Hepatocyte (in vitro differentiated cells): ENCODE results near the gene CXCL8. TPM values are rescaled to one million over a fixed set of nuclear protein-coding genes. Genes with fewer than 3 reads are reported as not detected.

Source experiments
- DNase-seq: peaks from one replicate; pipeline ENCODE4 v3.0.0-alpha.2; 2016; ENCODE audit warnings: low spot score
- H2AFZ ChIP-seq: fragments of 200-600 bp; sonication (generic); 2 replicates; pipeline ENCODE4 v1.6.0; 2016; ENCODE audit warnings: antibody characterized with exemption, mild to moderate bottlenecking
- H3K27ac ChIP-seq: fragments of 200-600 bp; sonication (generic); 2 replicates; pipeline ENCODE4 v1.5.1; 2016; ENCODE audit warnings: mild to moderate bottlenecking
- H3K27me3 ChIP-seq: fragments of 200-600 bp; sonication (generic); 2 replicates; pipeline ENCODE4 v1.6.1; 2016
- H3K36me3 ChIP-seq: fragments of 200-600 bp; sonication (generic); replicated peaks from 2 replicates; pipeline ENCODE4 v1.5.1; 2016; ENCODE audit warnings: low read depth; ENCODE audit not compliant: insufficient read depth
- H3K4me1 ChIP-seq: fragments of 200-600 bp; sonication (generic); 2 replicates; pipeline ENCODE4 v1.5.1; 2016; ENCODE audit warnings: mild to moderate bottlenecking, moderate library complexity; ENCODE audit not compliant: insufficient read depth
- H3K4me2 ChIP-seq: fragments of 200-600 bp; sonication (generic); 2 replicates; pipeline ENCODE4 v1.6.0; 2016
- H3K4me3 ChIP-seq: fragments of 200-600 bp; sonication (generic); 2 replicates; pipeline ENCODE4 v1.5.1; 2016; ENCODE audit warnings: mild to moderate bottlenecking
- H3K79me2 ChIP-seq: fragments of 200-600 bp; sonication (generic); 2 replicates; pipeline ENCODE4 v1.6.0; 2017; ENCODE audit warnings: mild to moderate bottlenecking
- H3K9me2 ChIP-seq: fragments of 200-600 bp; sonication (generic); replicated peaks from 2 replicates; pipeline ENCODE4 v1.6.0; 2017; ENCODE audit warnings: mild to moderate bottlenecking; ENCODE audit not compliant: insufficient read depth
- H3K9me3 ChIP-seq: fragments of 200-600 bp; sonication (generic); 2 replicates; pipeline ENCODE4 v1.5.1; 2016; ENCODE audit warnings: low read depth, mild to moderate bottlenecking
- H4K20me1 ChIP-seq: fragments of 200-600 bp; sonication (generic); 2 replicates; pipeline ENCODE4 v1.6.0; 2016; ENCODE audit warnings: mild to moderate bottlenecking; ENCODE audit not compliant: insufficient read depth, poor library complexity, severe bottlenecking
- EZH2 ChIP-seq: fragments of 200-600 bp; sonication (generic); IDR thresholded peaks from 2 replicates; pipeline ENCODE4 v1.6.1; 2016; ENCODE audit warnings: antibody characterized with exemption, mild to moderate bottlenecking, borderline replicate concordance
- EZH2phosphoT487 ChIP-seq: fragments of 200-600 bp; sonication (generic); IDR thresholded peaks from one replicate; pipeline ENCODE4 v1.6.1; 2018; ENCODE audit warnings: antibody characterized with exemption, mild to moderate bottlenecking, low read depth, moderate library complexity; ENCODE audit not compliant: unreplicated experiment, severe bottlenecking
- WGBS: methylation state at CpG from one replicate; pipeline ENCODE4 v1.1.6; 2016; ENCODE audit warnings: low lambda C conversion rate; ENCODE audit errors: missing lambda C conversion rate; 5-methylcytosine and 5-hydroxymethylcytosine counted together
- polyA plus RNA-seq: library from polyadenylated mRNA; unstranded; fragments of >200 nt; fragmentation: Nextera tagmentation; extraction: Ambion mirVana; gene quantifications from 2 replicates; pipeline ENCODE4 v1.2.1, GENCODE V29; 2016
- total RNA-seq: library from RNA; depleted of rRNA; stranded (reverse); fragments of >200 nt; gene quantifications from 2 replicates; pipeline ENCODE4 v1.2.3, GENCODE V29; 2014
- TF ChIP-seq, protein P1 (sequence below): fragments of 200-600 bp; sonication (generic); IDR thresholded peaks from 2 replicates; pipeline ENCODE4 v1.5.1; 2016; ENCODE audit warnings: antibody characterized with exemption, mild to moderate bottlenecking; ENCODE audit not compliant: poor library complexity

Gene CXCL8
- total and polyA plus RNA-seq, 2 experiments from 2014 or later, result 21.6 to 43.9 TPM

DNA sequence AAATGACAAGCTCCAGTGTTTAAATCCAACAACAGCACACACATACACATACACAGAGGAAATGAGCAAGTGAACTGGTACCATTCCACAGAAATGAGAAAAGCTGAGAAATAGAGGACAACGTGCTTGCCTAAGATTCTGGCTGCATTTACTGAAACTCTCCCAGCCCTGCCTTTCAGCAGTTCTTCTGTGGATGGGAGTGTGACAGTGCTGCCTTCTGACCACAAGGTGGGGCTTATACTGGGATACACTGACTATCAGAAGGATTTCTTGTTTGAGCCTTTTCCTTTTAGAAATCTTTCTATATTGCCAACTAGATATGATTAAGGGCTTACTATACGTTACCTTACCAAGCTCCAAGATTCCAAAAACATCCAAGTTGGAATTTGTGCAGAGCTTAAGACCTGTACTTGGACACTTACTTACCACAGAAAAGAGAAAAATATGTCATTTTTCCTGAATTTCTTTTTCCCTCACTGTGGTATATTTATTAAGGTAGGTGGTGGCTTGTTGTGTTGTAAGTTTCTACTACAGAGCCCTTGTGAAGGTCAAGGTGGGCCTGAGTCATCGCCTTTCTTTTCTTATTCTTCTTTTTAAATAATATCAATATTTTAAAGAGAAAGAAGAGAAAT is 10.7 kb upstream of the CXCL8 start:
- H3K79me2 ChIP-seq, result no peaks in the 10 kb centered on the region
- no peaks in the 10 kb centered on the region for H4K20me1 ChIP-seq
- H3K9me3 ChIP-seq, result no peaks in the 10 kb centered on the region
- no peaks in the 10 kb centered on the region for H3K36me3 ChIP-seq
- H3K4me3 ChIP-seq, result no peak overlapping the region
- H3K27ac ChIP-seq, result no peak overlapping the region
- no peaks in the 10 kb centered on the region for H3K4me1 ChIP-seq
- no peak overlapping the region for H3K4me2 ChIP-seq
- no peak overlapping the region for H2AFZ ChIP-seq
- DNase-seq, result peak; percentile 82
- H3K9me2 ChIP-seq, result no peaks in the 10 kb centered on the region
- WGBS, result 33% methylated on average over 3 of the region's 3 CpGs
- no peaks in the 10 kb centered on the region for H3K27me3 ChIP-seq
- TF ChIP-seq, protein P1, sequence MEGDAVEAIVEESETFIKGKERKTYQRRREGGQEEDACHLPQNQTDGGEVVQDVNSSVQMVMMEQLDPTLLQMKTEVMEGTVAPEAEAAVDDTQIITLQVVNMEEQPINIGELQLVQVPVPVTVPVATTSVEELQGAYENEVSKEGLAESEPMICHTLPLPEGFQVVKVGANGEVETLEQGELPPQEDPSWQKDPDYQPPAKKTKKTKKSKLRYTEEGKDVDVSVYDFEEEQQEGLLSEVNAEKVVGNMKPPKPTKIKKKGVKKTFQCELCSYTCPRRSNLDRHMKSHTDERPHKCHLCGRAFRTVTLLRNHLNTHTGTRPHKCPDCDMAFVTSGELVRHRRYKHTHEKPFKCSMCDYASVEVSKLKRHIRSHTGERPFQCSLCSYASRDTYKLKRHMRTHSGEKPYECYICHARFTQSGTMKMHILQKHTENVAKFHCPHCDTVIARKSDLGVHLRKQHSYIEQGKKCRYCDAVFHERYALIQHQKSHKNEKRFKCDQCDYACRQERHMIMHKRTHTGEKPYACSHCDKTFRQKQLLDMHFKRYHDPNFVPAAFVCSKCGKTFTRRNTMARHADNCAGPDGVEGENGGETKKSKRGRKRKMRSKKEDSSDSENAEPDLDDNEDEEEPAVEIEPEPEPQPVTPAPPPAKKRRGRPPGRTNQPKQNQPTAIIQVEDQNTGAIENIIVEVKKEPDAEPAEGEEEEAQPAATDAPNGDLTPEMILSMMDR, result peak; percentile 86
- TF ChIP-seq EZH2phosphoT487, result no peak

DNA sequence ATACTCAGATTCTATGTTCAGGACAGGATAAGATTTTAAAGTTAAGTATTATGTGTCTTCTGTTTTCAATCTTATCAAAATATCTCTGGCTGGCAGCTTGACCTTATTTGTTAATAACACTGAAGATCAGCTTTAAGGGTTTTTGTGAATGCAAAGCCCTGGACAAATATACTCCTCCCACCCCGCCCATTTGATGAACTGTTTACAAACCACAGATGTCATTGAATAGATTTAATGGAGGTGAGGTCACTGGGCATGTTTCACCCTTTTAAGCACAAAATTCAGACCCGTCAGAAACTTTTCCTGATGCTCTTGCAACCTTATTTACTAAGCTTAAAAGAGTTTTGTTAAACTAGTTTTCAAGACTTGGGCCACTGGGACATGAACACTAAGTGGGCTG is 10.1 kb upstream of the CXCL8 start:
- H3K4me3 ChIP-seq, result no peak overlapping the region
- no peak overlapping the region for H3K27ac ChIP-seq
- H4K20me1 ChIP-seq, result no peaks in the 10 kb centered on the region
- H3K79me2 ChIP-seq, result no peaks in the 10 kb centered on the region
- 53% methylated on average over 2 of the region's 2 CpGs for WGBS
- no peak overlapping the region for H2AFZ ChIP-seq
- H3K4me2 ChIP-seq, result no peak overlapping the region
- TF ChIP-seq EZH2phosphoT487, result no peak
- TF ChIP-seq, protein P1, result no peak
- no peak for TF ChIP-seq EZH2
- H3K36me3 ChIP-seq, result no peaks in the 10 kb centered on the region
- no peaks in the 10 kb centered on the region for H3K9me3 ChIP-seq
- H3K9me2 ChIP-seq, result no peaks in the 10 kb centered on the region
- DNase-seq, result no peak
- no peaks in the 10 kb centered on the region for H3K4me1 ChIP-seq
- no peaks in the 10 kb centered on the region for H3K27me3 ChIP-seq

DNA sequence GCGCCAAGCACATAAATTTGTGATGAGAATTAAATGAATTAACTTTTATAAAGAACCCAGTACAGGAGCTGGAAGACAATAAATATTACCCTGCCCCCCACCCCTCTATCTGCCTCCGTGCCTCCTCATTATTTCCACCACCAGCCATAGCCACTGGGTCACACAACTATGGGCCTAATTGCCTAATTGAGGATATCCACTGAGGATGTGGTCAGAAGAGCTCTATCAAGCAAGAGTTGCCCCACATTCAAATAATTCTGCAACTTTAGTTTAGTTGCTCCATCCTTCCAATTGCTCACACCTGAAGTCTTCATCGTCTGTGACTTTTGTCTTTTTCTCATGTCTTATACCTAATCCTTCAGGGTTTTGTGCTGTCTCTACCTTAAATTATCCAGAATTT is 9.5 kb upstream of the CXCL8 start:
- Histone ChIP-seq H4K20me1 (no peaks in the 10 kb centered on the region), H3K9me2 (no peaks in the 10 kb centered on the region), H3K36me3 (no peaks in the 10 kb centered on the region), H3K27me3 (no peaks in the 10 kb centered on the region), H3K79me2 (no peaks in the 10 kb centered on the region), H3K4me1 (no peaks in the 10 kb centered on the region), H3K4me3 (no peak overlapping the region), H3K4me2 (no peak overlapping the region), H2AFZ (no peak overlapping the region), H3K27ac (no peak overlapping the region), H3K9me3 (no peaks in the 10 kb centered on the region)
- WGBS, result 97% methylated on average over 3 of the region's 3 CpGs
- no peak for DNase-seq
- TF ChIP-seq EZH2 (no peak), EZH2phosphoT487 (no peak)
- TF ChIP-seq, protein P1, result no peak
